Hematopoietic multipotent progenitor cell treated with erythropoietin and hydrocortisone succinate and interleukin-3 and kit ligand, for 6 days (in vitro differentiated cells): Measurements from ENCODE around the gene ASCL2.

Source experiments
- DNase-seq: peaks from one replicate; pipeline ENCODE4 v3.0.0-alpha.2; 2015

The ASCL2 gene

GRCh38 chr11:2223153-2223794, 47.1 kb downstream of the ASCL2 start:
- DNase-seq: no peak

GRCh38 chr11:2222451-2222850, 47.9 kb downstream of the ASCL2 start:
- no peak for DNase-seq

GRCh38 chr11:2221591-2221990, 48.8 kb downstream of the ASCL2 start:
- no peak for DNase-seq

GRCh38 chr11:2221024-2221423, 49.4 kb downstream of the ASCL2 start:
- DNase-seq: no peak

GRCh38 chr11:2220173-2220771, 50.1 kb downstream of the ASCL2 start:
- no peak for DNase-seq

- DNase-seq: no peak
These were observed 50.9 kb downstream of the ASCL2 start for GRCh38 chr11:2219318-2220017.
